Measurements from ENCODE around the gene SHISA9.

The SHISA9 gene

GRCh38 chr16:13181432-13181831, 280.0 kb downstream of the SHISA9 start:
- DNase-seq (ENCODE audit: low read depth), result no peak

GRCh38 chr16:13186813-13187212, 285.4 kb downstream of the SHISA9 start:
- no peak for DNase-seq (ENCODE audit: low read depth)

GRCh38 chr16:13189250-13189649, 287.9 kb downstream of the SHISA9 start:
- no peak for DNase-seq (ENCODE audit: low read depth)

GRCh38 chr16:13193721-13194120, 292.3 kb downstream of the SHISA9 start:
- no peak for DNase-seq (ENCODE audit: low read depth)

GRCh38 chr16:13194766-13195165, 293.4 kb downstream of the SHISA9 start:
- no peak for DNase-seq (ENCODE audit: low read depth)

GRCh38 chr16:13203725-13204124, 302.3 kb downstream of the SHISA9 start:
- no peak for DNase-seq (ENCODE audit: low read depth)

- no peak for DNase-seq (ENCODE audit: low read depth)
Measured at GRCh38 chr16:13205352-13205751, 304.0 kb downstream of the SHISA9 start.

- no peak for DNase-seq (ENCODE audit: low read depth)
Measured at GRCh38 chr16:13206606-13207005, 305.2 kb downstream of the SHISA9 start.

- DNase-seq (ENCODE audit: low read depth), result no peak
Measured at GRCh38 chr16:13207151-13207550, 305.8 kb downstream of the SHISA9 start.

- DNase-seq (ENCODE audit: low read depth), result no peak
Measured at GRCh38 chr16:13223666-13224065, 322.3 kb downstream of the SHISA9 start.

- DNase-seq (ENCODE audit: low read depth), result no peak
Measured at GRCh38 chr16:13229039-13229438, 327.6 kb downstream of the SHISA9 start.

GRCh38 chr16:13231365-13231764, 330.0 kb downstream of the SHISA9 start:
- no peak for DNase-seq (ENCODE audit: low read depth)

GRCh38 chr16:13234999-13235398, 333.6 kb downstream of the SHISA9 start:
- no peak for DNase-seq (ENCODE audit: low read depth)

- no peak for DNase-seq (ENCODE audit: low read depth)
Measured at GRCh38 chr16:13236308-13236707, 334.9 kb downstream of the SHISA9 start.

- no peak for DNase-seq (ENCODE audit: low read depth)
Measured at GRCh38 chr16:13238182-13238581, 336.8 kb downstream of the SHISA9 start.

- DNase-seq (ENCODE audit: low read depth), result no peak
Measured at GRCh38 chr16:13242201-13242600, 340.8 kb downstream of the SHISA9 start.

GRCh38 chr16:13244770-13245169, 343.4 kb downstream of the SHISA9 start:
- DNase-seq (ENCODE audit: low read depth), result no peak

GRCh38 chr16:13245713-13246377, 344.4 kb downstream of the SHISA9 start:
- no peak for DNase-seq (ENCODE audit: low read depth)

- no peak for DNase-seq (ENCODE audit: low read depth)
Measured at GRCh38 chr16:13254998-13255614, 353.7 kb downstream of the SHISA9 start.

- no peak for DNase-seq (ENCODE audit: low read depth)
Measured at GRCh38 chr16:13262270-13263090, 361.1 kb downstream of the SHISA9 start.

GRCh38 chr16:13264749-13265552, 363.6 kb downstream of the SHISA9 start:
- no peak for DNase-seq (ENCODE audit: low read depth)

- DNase-seq (ENCODE audit: low read depth), result no peak
Measured at GRCh38 chr16:13269359-13269758, 368.0 kb downstream of the SHISA9 start.
